WERI-Rb-1 (cell line): ENCODE data around the gene ZKSCAN5.

ENCODE experiments used
- DNase-seq: peaks from one replicate; pipeline ENCODE4 v3.0.0-alpha.2; 2020
- H3K27ac ChIP-seq: fragments of 250-450 bp; sonication (Bioruptor Pico); 2 replicates; pipeline ENCODE4 v1.5.1; 2020; ENCODE audit warnings: mild to moderate bottlenecking, moderate library complexity
- H3K27me3 ChIP-seq: fragments of 250-450 bp; sonication (Bioruptor Pico); 2 replicates; pipeline ENCODE4 v1.5.1; 2021; ENCODE audit warnings: mild to moderate bottlenecking, low read depth, moderate library complexity; ENCODE audit not compliant: insufficient read depth, severe bottlenecking
- H3K36me3 ChIP-seq: fragments of 250-450 bp; sonication (Bioruptor Pico); 2 replicates; pipeline ENCODE4 v1.5.1; 2020; ENCODE audit warnings: mild to moderate bottlenecking, moderate library complexity
- H3K4me3 ChIP-seq: 2 replicates; pipeline ENCODE4 v1.5.1; 2011; ENCODE audit warnings: low read depth, mild to moderate bottlenecking, control low read depth, low read length
- H3K9me3 ChIP-seq: fragments of 250-450 bp; sonication (Bioruptor Pico); 2 replicates; pipeline ENCODE4 v1.5.1; 2021; ENCODE audit warnings: mild to moderate bottlenecking, moderate library complexity; ENCODE audit not compliant: severe bottlenecking
- CTCF ChIP-seq: IDR thresholded peaks from 2 replicates; pipeline ENCODE4 v1.5.1; 2011; ENCODE audit warnings: low read depth, mild to moderate bottlenecking, control low read depth, inconsistent platforms, low read length

ZKSCAN5 gene

DNA sequence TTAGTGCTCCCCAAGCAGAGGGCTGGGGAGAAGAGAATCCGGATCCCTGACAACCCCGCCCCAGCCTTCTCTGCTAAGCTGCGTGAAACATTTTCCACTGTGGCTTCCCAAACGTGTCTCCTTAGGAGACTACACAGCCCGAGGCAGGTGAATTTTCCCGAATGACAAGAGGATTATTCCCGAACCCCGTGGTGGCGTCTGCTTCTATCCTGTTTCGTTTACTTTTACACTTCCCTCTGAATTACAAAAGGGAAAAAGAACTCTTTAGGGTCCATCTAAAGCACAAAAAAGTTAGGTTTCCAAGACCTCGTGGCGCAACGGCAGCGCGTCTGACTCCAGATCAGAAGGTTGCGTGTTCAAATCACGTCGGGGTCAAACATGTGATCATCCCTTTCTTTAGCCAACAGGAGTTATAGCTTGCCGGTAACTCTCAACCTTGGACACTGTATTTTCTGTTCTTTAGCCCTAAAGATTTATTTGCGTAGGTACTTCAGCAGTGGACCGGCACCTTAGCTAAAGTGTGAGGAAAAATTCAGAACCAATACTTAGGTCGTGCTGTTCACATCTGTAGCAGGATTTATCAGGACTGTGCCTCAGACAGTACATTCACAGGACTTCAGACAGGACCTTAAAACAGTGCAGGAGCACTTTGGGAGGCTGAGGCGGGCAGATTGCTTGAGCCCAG, 34.9 kb upstream of the ZKSCAN5 start:
- Histone ChIP-seq H3K36me3 (peaks cover 2% of the 10 kb centered on the region), H3K27me3 (no peaks in the 10 kb centered on the region), H3K4me3 (no peak overlapping the region), H3K27ac (no peak overlapping the region), H3K9me3 (no peaks in the 10 kb centered on the region)
- TF ChIP-seq CTCF, result no peak
- no peak for DNase-seq

DNA sequence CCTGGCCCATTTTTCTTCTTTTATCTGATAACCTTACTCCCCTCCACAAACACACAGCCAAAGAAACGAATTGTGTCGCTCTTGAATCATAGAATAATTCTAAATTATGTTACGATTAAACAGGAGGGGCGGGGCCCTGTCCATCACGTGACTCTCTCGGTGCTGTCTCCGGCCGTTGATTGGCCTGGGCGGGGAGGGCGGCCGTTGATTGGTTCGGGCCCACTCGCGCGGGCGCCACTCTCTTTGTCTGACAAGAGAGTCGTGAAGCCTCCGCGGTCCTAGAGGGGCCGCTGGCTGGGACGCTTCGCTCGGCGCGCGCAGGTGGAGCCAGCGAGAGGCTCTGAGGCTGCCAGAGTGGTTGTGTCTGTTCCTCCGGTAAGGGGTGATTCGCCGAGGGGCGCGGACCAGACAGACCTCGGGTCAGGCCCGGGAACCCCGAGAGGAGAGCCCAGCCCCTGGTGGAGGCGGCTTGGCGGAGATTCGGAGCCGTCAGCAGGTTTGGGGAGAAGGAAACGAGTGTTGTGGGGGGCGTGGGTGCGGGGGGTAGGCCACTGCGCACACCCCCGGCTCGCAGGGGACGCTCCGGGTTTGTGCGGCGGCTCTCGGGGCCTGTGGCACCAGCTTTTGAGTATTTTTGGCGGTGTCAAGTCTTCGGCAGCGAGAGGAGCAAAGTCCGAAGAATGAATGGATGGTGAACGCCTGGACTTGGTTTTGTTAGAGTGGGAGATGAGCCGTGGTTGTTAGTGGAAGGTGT, 31.7 kb upstream of the ZKSCAN5 start, which contains the start of gene ZNF789:
Gene ZNF789 (plus strand): TSS at position 330 of the 754 bp plus-strand sequence. CDS start 3,567 bp downstream, outside the sequence.
- H3K27ac ChIP-seq, result peak within 1 kb of the TSS; percentile 95
- DNase-seq, result peak; percentile 97
- H3K27me3 ChIP-seq, result no peaks in the 10 kb centered on the region
- peak within 1 kb of the TSS; percentile 95 for H3K4me3 ChIP-seq
- peaks cover 12% of the 10 kb centered on the region for H3K36me3 ChIP-seq
- no peak for TF ChIP-seq CTCF
- no peaks in the 10 kb centered on the region for H3K9me3 ChIP-seq

- TF ChIP-seq CTCF, result no peak
- Histone ChIP-seq H3K27ac (peak overlapping the region; percentile 95), H3K4me3 (peak overlapping the region; percentile 95), H3K9me3 (no peaks in the 10 kb centered on the region), H3K27me3 (no peaks in the 10 kb centered on the region), H3K36me3 (peaks cover 17% of the 10 kb centered on the region)
- DNase-seq, result no peak
Observed at GRCh38 chr7:99473315-99473596, 31.2 kb upstream of the ZKSCAN5 start.

DNA sequence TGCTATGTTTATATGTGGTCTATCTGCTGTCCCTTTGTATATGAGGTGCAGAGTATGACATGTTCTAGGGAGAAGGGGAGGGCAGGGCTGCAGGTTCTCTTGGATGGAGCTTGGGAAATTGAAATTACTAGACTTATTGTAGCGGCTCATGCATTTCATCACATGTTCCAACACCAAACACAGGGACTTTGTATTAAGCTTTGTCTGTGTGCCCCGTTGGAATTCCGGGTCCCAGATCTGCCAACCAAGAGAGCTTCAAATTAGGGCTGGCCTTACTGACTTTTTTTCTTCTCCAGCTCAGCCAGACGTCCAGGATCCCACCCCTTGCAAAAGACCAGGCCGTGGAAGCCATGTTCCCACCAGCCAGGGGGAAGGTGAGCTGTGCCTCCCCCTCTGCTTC, 28.4 kb upstream of the ZKSCAN5 start:
- H3K27me3 ChIP-seq, result no peaks in the 10 kb centered on the region
- H3K4me3 ChIP-seq, result no peak overlapping the region
- peaks cover 45% of the 10 kb centered on the region for H3K36me3 ChIP-seq
- no peak for TF ChIP-seq CTCF
- H3K9me3 ChIP-seq, result no peaks in the 10 kb centered on the region
- H3K27ac ChIP-seq, result no peak overlapping the region
- no peak for DNase-seq

GRCh38 chr7:99478464-99479440, 25.7 kb upstream of the ZKSCAN5 start:
- H3K27ac ChIP-seq, result no peak overlapping the region
- H3K27me3 ChIP-seq, result no peaks in the 10 kb centered on the region
- no peak overlapping the region for H3K4me3 ChIP-seq
- peaks cover 52% of the 10 kb centered on the region for H3K36me3 ChIP-seq
- no peak for DNase-seq
- no peaks in the 10 kb centered on the region for H3K9me3 ChIP-seq
- TF ChIP-seq CTCF, result no peak
